Esophagus squamous epithelium (tissue), 4 donors: ENCODE measurements around the gene PNPLA2.

ENCODE experiments used
- CTCF ChIP-seq, 6 experiments: fragments of 450-650 bp in 4 of 6; fragments of 200-600 bp in 2 of 6; sonication (generic) in 2 of 6; IDR thresholded peaks; one replicate each; pipeline ENCODE4 v1.5.1; 2016 to 2019; ENCODE audit warnings: antibody characterized with exemption in 6 of 6, mild to moderate bottlenecking in 4 of 6, moderate library complexity in 4 of 6
- POLR2A ChIP-seq, 4 donors: fragments of 450-650 bp; IDR thresholded peaks; one replicate each; pipeline ENCODE4 v1.6.1; 2017; ENCODE audit warnings: antibody characterized with exemption in 4 of 4, mild to moderate bottlenecking in 4 of 4, moderate library complexity in 3 of 4

GRCh38 chr11:789943-790342, 28.8 kb upstream of the PNPLA2 start, which contains the start of gene CEND1:
- no peak for TF ChIP-seq POLR2A (IDR thresholded peaks at IDR 0.05)
- TF ChIP-seq CTCF (IDR thresholded peaks at IDR 0.05) = no peak
